Non-pigmented ciliary epithelial cell (primary cell): Measurements from ENCODE around the gene MTRFR.

Source experiments
- DNase-seq: peaks from one replicate; pipeline ENCODE4 v3.0.0-alpha.2; 2010; ENCODE audit warnings: low read depth

Gene MTRFR

GRCh38 chr12:123270214-123271000 lies 37.2 kb downstream of the MTRFR start:
- no peak for DNase-seq

GRCh38 chr12:123271001-123271668 lies 37.9 kb downstream of the MTRFR start:
- DNase-seq = no peak

DNA sequence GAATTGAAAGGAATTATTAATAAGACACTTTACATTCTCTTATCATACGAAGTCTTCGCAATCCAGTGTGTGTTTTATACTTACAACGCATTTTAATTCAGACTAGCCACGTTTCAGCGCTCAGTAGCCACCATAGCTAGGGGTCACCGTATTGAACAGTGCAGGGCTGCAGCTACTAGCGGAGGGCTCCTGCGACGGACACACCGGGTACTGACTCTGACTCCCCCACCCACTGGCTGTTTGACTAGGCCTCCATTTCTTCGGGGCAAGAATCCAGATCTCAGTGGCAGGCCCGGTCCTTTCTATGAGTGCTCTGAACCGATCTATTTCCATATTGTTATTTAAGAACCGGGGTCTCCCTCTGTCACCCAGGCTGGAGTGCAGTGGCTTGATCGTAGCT lies 39.9 kb downstream of the MTRFR start:
- DNase-seq = no peak

- no peak for DNase-seq
Observed at GRCh38 chr12:123278101-123278627, 44.9 kb downstream of the MTRFR start.

- no peak for DNase-seq
Observed at GRCh38 chr12:123280971-123281370, 47.7 kb downstream of the MTRFR start.

GRCh38 chr12:123282111-123282510 lies 48.9 kb downstream of the MTRFR start:
- no peak for DNase-seq

GRCh38 chr12:123283461-123283860 lies 50.2 kb downstream of the MTRFR start:
- DNase-seq = no peak

- no peak for DNase-seq
Observed at GRCh38 chr12:123284669-123285068, 51.4 kb downstream of the MTRFR start.

- no peak for DNase-seq
Observed at GRCh38 chr12:123286652-123287373, 53.6 kb downstream of the MTRFR start.

DNA sequence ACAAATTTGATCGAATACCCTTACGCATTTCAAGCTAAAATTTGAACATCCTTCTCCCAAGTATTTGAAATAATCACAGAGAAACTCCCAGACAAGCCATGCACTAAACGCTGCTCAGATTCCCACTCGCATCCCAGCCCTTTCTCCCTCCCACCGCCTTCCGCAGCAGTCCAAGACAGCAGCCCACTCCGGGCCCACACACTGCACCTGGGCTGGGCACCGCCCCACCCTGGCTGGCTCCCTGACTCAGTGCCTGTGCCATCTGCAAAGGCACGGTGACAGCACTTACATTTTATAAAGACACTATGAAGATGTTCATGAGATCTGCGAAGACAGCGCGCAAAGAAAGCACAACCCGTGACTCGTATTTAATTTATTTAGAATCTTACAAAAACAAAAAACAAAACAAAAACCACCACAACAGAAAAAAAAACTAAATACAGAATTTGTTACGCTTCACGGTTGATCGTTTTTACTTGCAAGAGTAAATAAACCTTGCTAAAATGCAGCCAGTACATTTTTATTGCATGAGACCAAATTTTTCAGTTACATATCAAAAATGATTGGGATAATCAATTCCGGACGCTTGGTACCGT lies 55.6 kb downstream of the MTRFR start:
- no peak for DNase-seq

DNA sequence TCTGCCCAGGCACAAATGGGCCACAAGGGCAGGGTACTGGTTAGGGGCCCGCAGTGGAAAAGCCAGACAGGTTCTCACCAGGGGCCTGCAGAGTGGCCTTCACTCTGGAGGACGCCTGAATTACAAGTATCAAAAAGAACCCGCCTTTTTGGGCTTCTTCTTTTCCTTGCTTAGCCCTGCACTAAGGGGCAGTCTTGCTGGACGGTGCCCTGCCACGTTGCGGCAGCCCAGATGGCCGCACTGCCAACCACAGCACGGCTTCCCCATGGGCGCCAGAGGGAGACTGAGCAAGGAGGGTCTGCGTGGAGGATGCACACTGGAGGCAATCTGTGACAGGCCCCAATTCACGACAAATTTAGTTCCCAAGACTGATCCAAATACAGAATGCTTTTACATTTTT lies 56.7 kb downstream of the MTRFR start:
- no peak for DNase-seq

- DNase-seq = no peak
Observed at GRCh38 chr12:123293178-123293760, 60.0 kb downstream of the MTRFR start.

DNA sequence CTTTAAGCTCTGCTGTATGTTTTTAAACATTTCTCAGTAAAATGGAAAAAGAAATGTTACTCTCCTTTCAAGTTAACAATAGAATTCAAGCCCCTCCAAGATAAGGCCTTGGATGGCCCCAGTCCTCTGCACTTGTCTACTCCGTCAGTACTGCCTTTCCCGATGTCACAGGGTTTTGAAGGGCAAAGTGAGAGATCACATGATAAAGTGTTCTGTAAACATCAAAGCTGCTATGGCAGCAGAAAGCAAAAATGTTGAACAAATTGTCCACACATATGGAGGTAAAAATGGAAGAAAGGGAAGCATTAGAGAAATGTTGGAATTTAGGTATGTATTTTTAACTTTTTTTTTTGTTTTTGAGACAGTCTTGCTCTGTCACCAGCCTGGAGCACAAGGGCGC lies 71.9 kb downstream of the MTRFR start:
- DNase-seq = no peak

- DNase-seq = no peak
Observed at GRCh38 chr12:123306200-123306599, 73.0 kb downstream of the MTRFR start.
